Heart right ventricle (tissue), 16 donors: ENCODE data around the gene CD274. TPM values are rescaled to one million over a fixed set of nuclear protein-coding genes. Genes with fewer than 3 reads are reported as not detected.

ENCODE experiments used
- ATAC-seq, 8 donors: fragments of 200-7000 bp; cut with Tn5 transposase; one replicate each; pipeline ENCODE4 v1.9.1; 2020; ENCODE audit warnings: mild to moderate bottlenecking in 8 of 8, moderate library complexity in 8 of 8, moderate number of reproducible peaks in 1 of 8
- DNase-seq, 2 donors: peaks; one replicate each; pipeline ENCODE4 v3.0.0-alpha.2; 2020
- H3K27ac ChIP-seq, 10 donors: fragments of 200-600 bp; sonication (generic) in 2 of 10; one replicate each; pipeline versions ENCODE4 v1.5.0 to v1.8.0; 2020 to 2022; ENCODE audit warnings: mild to moderate bottlenecking in 3 of 10
- H3K27me3 ChIP-seq, 7 donors: fragments of 200-600 bp; one replicate each; pipeline ENCODE4 v1.8.0; 2021 to 2022; ENCODE audit warnings: mild to moderate bottlenecking in 2 of 7
- H3K36me3 ChIP-seq, 9 donors: fragments of 200-600 bp; sonication (generic) in 1 of 9; one replicate each; pipeline versions ENCODE4 v1.5.0 to v1.8.0; 2020 to 2022; ENCODE audit warnings: mild to moderate bottlenecking in 2 of 9
- H3K4me1 ChIP-seq, 9 donors: fragments of 200-600 bp; sonication (generic) in 1 of 9; one replicate each; pipeline versions ENCODE4 v1.5.0 to v1.8.0; 2020 to 2022; ENCODE audit warnings: mild to moderate bottlenecking in 4 of 9
- H3K4me3 ChIP-seq, 10 donors: fragments of 200-600 bp; sonication (generic) in 2 of 10; one replicate each; pipeline versions ENCODE4 v1.5.0 to v1.8.0; 2020 to 2022; ENCODE audit warnings: mild to moderate bottlenecking in 7 of 10, moderate library complexity in 2 of 10
- H3K9me3 ChIP-seq, 11 donors: fragments of 200-600 bp in 10 of 11; sonication (generic) in 2 of 11; one replicate each; pipeline versions ENCODE4 v1.5.0 to v1.8.0; 2013 to 2022; ENCODE audit warnings: mild to moderate bottlenecking in 2 of 11, control low read depth in 1 of 11, moderate library complexity in 1 of 11
- CTCF ChIP-seq, 9 donors: fragments of 200-600 bp; sonication (generic) in 2 of 9; IDR thresholded peaks; one replicate each; pipeline versions ENCODE4 v1.5.0 to v1.8.0; 2021 to 2022; ENCODE audit warnings: antibody characterized with exemption in 9 of 9, mild to moderate bottlenecking in 5 of 9, moderate library complexity in 1 of 9
- WGBS, 2 donors: extraction: QIAGEN DNeasy Blood & Tissue Kit; methylation state at CpG; one replicate each; pipeline ENCODE4 v1.1.7; 2013; ENCODE audit warnings: inconsistent platforms in 1 of 2; 5-methylcytosine and 5-hydroxymethylcytosine counted together
- intact Hi-C, 10 donors: fragments of 100-400 bp; cut with DNase I; formaldehyde crosslinking; loops; one replicate each; pipeline versions ENCODE4 v1.11.1 to v1.14.2; 2022
- polyA plus RNA-seq, 2 donors: library from polyadenylated mRNA; stranded (reverse); fragments of 200-250 nt; gene quantifications; one replicate each; pipeline ENCODE4 v1.2.3, GENCODE V29; 2013
- total RNA-seq, 10 donors: library from RNA; stranded (reverse); fragmentation: NEBNext Ultra II Directional in 3 of 10; extraction: Animal tissue kit (Norgen Biotek cat#: 25700) in 3 of 10; gene quantifications; one replicate each; pipeline versions ENCODE4 v1.2.1 to v1.2.4, GENCODE V29; 2021 to 2023
- donor health status: Arrhythmogenic right ventricular cardiomyopathy.
- donor health status: ischemic (EF 13 %, LVEDD 7.1; RV severe dilation, severe dysfunction).
- donor health status: healthy with polysubstance abuse.
- donor health status: DM: no; HTN: yes; CAD: no.
- donor health status: DM: no; HTN: no; CAD: no.
- donor health status: ischemic (EF 25% LVEDD 6.9; RV normal size, moderate dysfunction).
- donor health status: ischemic (EF 25% LVEDD 5.7; RV mildly dilated, moderate dysfunction).
- donor health status: healthy.
- donor health status: DM: yes; HTN: yes; CAD: no.
- donor health status: Ischemic cardiomyopathy.
- donor health status: ischemic (EF 35%, LVEDD 5.7; RV mildly dilated, moderate dysfunction).
- donor health status: nonischemic (EF 11% LVEDD 7.7; RV severe dilation, severe dysfunction).
- donor health status: DM: yes; HTN: yes; CAD: no.
- donor health status: PGD.
- donor health status: ischemic (EF 29% LVEDD 5.4; RV normal size, mild dysfunction).
- donor health status: nonischemic (EF 23%, LVEDD 6.1; RV moderate dilation, normal function).

Gene CD274
- total and polyA plus RNA-seq, 12 donors = 4.5 to 44.0 (median 13.5) TPM

- no peak for DNase-seq
- no peak overlapping the region for H3K27ac ChIP-seq
- no peaks in the 10 kb centered on the region for H3K36me3 ChIP-seq
- no peak overlapping the region for H3K4me3 ChIP-seq
- H3K27me3 ChIP-seq = no peaks in the 10 kb centered on the region
- ATAC-seq = no peak
- no peaks in the 10 kb centered on the region for H3K4me1 ChIP-seq
- 76 to 80% methylated on average over 2 of the region's 2 CpGs for WGBS, 2 donors
- H3K9me3 ChIP-seq = no peaks in the 10 kb centered on the region
- intact Hi-C loops = no loop called here
- TF ChIP-seq CTCF (IDR thresholded peaks at IDR 0.05) = no peak
These were observed 27.9 kb downstream of the CD274 start for GRCh38 chr9:5478206-5478605.

GRCh38 chr9:5479994-5480694 is 29.8 kb downstream of the CD274 start:
- no peak for TF ChIP-seq CTCF (IDR thresholded peaks at IDR 0.05)
- H3K27ac ChIP-seq = no peak overlapping the region
- H3K4me1 ChIP-seq = no peaks in the 10 kb centered on the region
- no peak overlapping the region for H3K4me3 ChIP-seq
- intact Hi-C loops = no loop called here
- no peaks in the 10 kb centered on the region for H3K9me3 ChIP-seq
- WGBS, 2 donors = 85 to 89% methylated on average over 3 of the region's 3 CpGs
- ATAC-seq (no peak), DNase-seq (no peak)
- no peaks in the 10 kb centered on the region for H3K27me3 ChIP-seq
- no peaks in the 10 kb centered on the region for H3K36me3 ChIP-seq

GRCh38 chr9:5480919-5481318 is 30.6 kb downstream of the CD274 start:
- 96 to 98% methylated on average over 4 of the region's 4 CpGs for WGBS, 2 donors
- ATAC-seq (no peak), DNase-seq (no peak)
- no peak for TF ChIP-seq CTCF (IDR thresholded peaks at IDR 0.05)
- Histone ChIP-seq H3K27me3 (no peaks in the 10 kb centered on the region), H3K4me1 (no peaks in the 10 kb centered on the region), H3K9me3 (no peaks in the 10 kb centered on the region), H3K36me3 (no peaks in the 10 kb centered on the region), H3K4me3 (no peak overlapping the region), H3K27ac (no peak overlapping the region)
- intact Hi-C loops = no loop called here

GRCh38 chr9:5481322-5482040 is 31.1 kb downstream of the CD274 start:
- H3K36me3 ChIP-seq = no peaks in the 10 kb centered on the region
- WGBS, 2 donors = 89 to 92% methylated on average over 5 of the region's 5 CpGs
- intact Hi-C loops = no loop called here
- H3K4me3 ChIP-seq = no peak overlapping the region
- ATAC-seq (no peak), DNase-seq (no peak)
- H3K27me3 ChIP-seq = no peaks in the 10 kb centered on the region
- no peak overlapping the region for H3K27ac ChIP-seq
- no peaks in the 10 kb centered on the region for H3K9me3 ChIP-seq
- H3K4me1 ChIP-seq = no peaks in the 10 kb centered on the region
- no peak for TF ChIP-seq CTCF (IDR thresholded peaks at IDR 0.05)
